ENCODE data around the gene KIAA1755. TPM values are rescaled to one million over a fixed set of nuclear protein-coding genes. Genes with fewer than 3 reads are reported as not detected.

KIAA1755 gene
- total and polyA plus RNA-seq, 10 donors: 0.51 to 7.3 (median 4.7) TPM

DNA sequence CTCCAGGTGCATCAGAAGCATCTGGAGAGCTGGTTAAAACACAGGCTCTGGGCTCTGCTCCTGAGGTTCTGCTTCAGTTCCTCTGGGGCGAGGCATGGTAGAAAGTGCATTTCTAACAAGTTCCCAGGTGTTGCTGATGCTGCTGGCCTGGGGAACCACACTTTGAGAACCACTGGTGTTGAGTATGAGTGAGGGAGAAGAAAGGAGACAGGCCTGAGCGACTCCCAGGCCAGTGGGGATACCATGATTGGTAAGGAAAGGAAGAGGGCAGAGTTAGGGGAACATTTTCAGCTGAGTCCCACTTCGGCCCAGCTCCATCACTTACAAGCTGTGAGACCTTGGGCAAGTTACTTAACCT is 36.8 kb downstream of the KIAA1755 start:
- H3K27me3 ChIP-seq (replicated peaks in 1 of 7): no peaks in the 10 kb centered on the region
- H3K4me1 ChIP-seq: peaks cover 0 to 19% (median 6%) of the 10 kb centered on the region in 6 donors
- no peak for TF ChIP-seq POLR2A (IDR thresholded peaks at IDR 0.05)
- no peak for TF ChIP-seq CTCF (IDR thresholded peaks at IDR 0.05 in 8 of 11, conservative IDR thresholded peaks at IDR 0.05 in 3 of 11)
- H3K36me3 ChIP-seq: no peaks in the 10 kb centered on the region
- DNase-seq: peak; percentile 24
- H3K4me3 ChIP-seq: no peak overlapping the region
- intact Hi-C loops (cut with DNase I; ENCODE audit: low total_unique reads): loop anchor here (5.0 kb wide), 3 partner anchors 151 to 661 kb away; no protein-coding TSS in a partner anchor
- 80 to 93% (median 85%) methylated on average over 3 of the region's 3 CpGs for WGBS, 5 donors
- H3K27ac ChIP-seq: no peak overlapping the region
- H3K9me3 ChIP-seq: no peaks in the 10 kb centered on the region

DNA sequence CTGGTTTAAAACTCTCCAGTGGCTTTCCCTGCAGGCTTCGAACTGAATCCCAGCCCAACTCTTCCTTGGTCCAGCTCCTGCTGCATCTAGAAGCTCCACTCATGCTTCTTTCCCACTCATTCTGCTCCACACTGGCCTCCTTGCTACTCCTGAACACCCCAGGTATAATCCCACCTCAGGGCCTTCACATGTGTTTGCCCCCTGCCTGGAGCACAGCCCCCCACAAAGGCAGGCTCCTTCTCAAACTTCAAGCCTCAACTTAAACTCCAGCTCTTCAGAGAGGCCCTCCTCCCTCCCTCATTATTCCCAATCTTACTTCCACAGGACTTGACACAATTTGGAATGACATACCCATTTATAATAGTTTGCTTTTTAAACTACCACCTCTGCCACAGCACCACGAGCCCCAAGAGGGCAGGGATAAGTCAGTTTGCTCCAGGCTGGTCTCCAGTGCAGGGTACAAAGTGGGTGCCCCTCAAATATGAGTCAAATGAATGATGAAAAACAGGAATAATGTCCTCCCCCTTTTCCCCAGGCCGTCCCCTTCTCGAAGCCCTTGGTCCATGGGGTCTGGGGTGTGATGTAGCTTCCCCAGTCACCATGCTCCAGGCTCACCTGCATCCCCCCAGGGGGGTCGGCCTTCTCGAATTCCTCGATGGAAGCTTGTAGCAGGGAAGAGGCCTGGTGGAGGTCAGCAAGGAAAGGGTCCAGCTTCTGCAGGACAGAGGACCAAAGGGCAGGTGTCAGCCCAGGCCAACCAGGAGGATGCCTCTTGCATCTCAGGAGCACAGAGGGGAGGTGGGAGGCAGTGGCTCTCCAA is 37.4 kb downstream of the KIAA1755 start:
- WGBS, 5 donors: 62 to 69% (median 66%) methylated on average over 7 of the region's 7 CpGs
- H3K9me3 ChIP-seq: no peaks in the 10 kb centered on the region
- no peaks in the 10 kb centered on the region for H3K36me3 ChIP-seq
- peaks cover 0 to 19% (median 6%) of the 10 kb centered on the region in 6 donors for H3K4me1 ChIP-seq
- H3K4me3 ChIP-seq: no peak overlapping the region
- TF ChIP-seq POLR2AphosphoS5 (IDR thresholded peaks at IDR 0.05) (no peak), CTCF (IDR thresholded peaks at IDR 0.05 in 8 of 11, conservative IDR thresholded peaks at IDR 0.05 in 3 of 11) (peak in 7 of 11 experiments; percentile 3 to 55 (median 27))
- intact Hi-C loops (cut with DNase I; ENCODE audit: low total_unique reads): loop anchor here (5.0 kb wide), 3 partner anchors 151 to 661 kb away; no protein-coding TSS in a partner anchor
- H3K27me3 ChIP-seq (replicated peaks in 1 of 7): no peaks in the 10 kb centered on the region
- peak; percentile 60 for DNase-seq
- no peak overlapping the region for H3K27ac ChIP-seq

DNA sequence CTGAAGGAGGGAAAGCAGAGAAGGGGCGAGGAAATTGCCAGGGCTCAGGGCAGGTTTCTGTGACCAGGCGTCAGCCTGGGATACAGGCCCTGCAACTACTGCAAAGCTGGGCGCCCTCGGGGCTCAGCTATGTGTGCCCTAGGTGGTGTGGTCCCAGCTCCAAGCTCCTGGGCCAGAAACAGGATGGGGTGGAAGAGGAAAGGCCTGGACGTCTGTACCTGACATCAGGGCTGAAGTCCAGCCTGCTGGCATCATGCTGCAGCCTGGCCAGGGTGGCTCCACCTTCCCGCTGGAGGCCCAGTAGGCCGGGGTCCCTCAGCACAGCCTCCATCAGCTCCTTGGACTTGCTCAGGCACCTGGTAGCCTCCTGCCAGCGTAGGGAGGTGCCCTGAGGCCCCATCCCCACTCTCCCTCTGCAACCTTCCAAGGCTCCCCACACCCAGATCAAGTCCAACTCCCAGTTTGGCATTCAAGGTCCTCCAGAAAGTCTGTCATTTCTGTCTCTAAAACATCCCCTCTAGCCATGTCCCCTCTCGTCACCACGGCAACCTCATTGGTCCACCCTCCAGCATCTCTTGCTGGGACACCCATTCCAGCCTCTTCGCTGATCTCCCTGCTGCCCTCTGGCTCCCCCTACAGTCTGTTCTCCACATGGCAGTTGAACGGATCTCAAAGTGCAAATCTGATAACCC is 38.2 kb downstream of the KIAA1755 start:
- peaks cover 0 to 19% (median 6%) of the 10 kb centered on the region in 6 donors for H3K4me1 ChIP-seq
- WGBS, 5 donors: 54 to 63% (median 56%) methylated on average over 12 of the region's 12 CpGs
- no peaks in the 10 kb centered on the region for H3K27me3 ChIP-seq (replicated peaks in 1 of 7)
- no peak overlapping the region for H3K4me3 ChIP-seq
- H3K27ac ChIP-seq: no peak overlapping the region
- H3K36me3 ChIP-seq: no peaks in the 10 kb centered on the region
- intact Hi-C loops (cut with DNase I; ENCODE audit: low total_unique reads): loop anchor here (5.0 kb wide), 3 partner anchors 150 to 660 kb away; no protein-coding TSS in a partner anchor
- H3K9me3 ChIP-seq: no peaks in the 10 kb centered on the region
- peak; percentile 83 for DNase-seq
- TF ChIP-seq CTCF (IDR thresholded peaks at IDR 0.05 in 8 of 11, conservative IDR thresholded peaks at IDR 0.05 in 3 of 11): peak; percentile 59 to 90 (median 82)
- no peak for TF ChIP-seq POLR2A (IDR thresholded peaks at IDR 0.05)

DNA sequence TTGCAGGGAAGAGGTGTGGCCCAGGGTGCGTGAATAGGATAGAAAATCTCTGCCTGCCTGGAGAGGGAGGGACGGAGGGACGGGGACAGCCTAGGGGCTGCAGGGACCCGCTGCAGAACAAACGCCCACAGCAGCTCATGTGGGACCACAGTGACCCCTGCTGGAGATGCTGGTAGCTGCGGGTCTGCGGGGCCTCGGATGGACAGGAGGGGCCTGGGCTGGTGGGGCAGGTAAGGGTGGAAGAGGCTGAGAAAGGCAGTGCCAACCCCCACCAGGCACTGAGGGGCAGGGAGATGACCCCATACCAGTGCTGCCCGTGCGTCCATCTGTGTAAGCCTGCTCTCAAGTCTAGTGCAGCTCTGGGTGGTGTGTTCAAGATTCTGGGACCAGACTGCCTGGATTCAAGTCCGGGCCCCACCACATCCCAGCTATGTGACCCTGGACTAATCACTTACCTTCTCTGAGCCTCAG is 39.4 kb downstream of the KIAA1755 start:
- no peaks in the 10 kb centered on the region for H3K27me3 ChIP-seq (replicated peaks in 1 of 7)
- peak overlapping the region in 2 of 8 donors; percentile 1 to 32 for H3K4me3 ChIP-seq
- peak; percentile 91 for DNase-seq
- no peaks in the 10 kb centered on the region for H3K9me3 ChIP-seq
- peaks cover 0 to 19% (median 6%) of the 10 kb centered on the region in 6 donors for H3K4me1 ChIP-seq
- H3K27ac ChIP-seq: no peak overlapping the region
- TF ChIP-seq CTCF (IDR thresholded peaks at IDR 0.05 in 8 of 11, conservative IDR thresholded peaks at IDR 0.05 in 3 of 11) (peak; percentile 67 to 94 (median 89)), POLR2A (IDR thresholded peaks at IDR 0.05) (no peak), POLR2AphosphoS5 (IDR thresholded peaks at IDR 0.05) (peak in 1 of 3 donors; percentile 45)
- WGBS, 5 donors: 9 to 19% (median 12%) methylated on average over 9 to 11 of the region's 11 CpGs
- intact Hi-C loops (cut with DNase I; ENCODE audit: low total_unique reads): loop anchor here (5.0 kb wide), 3 partner anchors 149 to 659 kb away; no protein-coding TSS in a partner anchor
- H3K36me3 ChIP-seq: no peaks in the 10 kb centered on the region

Data from spleen (tissue), 11 donors.